Measurements from ENCODE around the gene CAPN11.
"Not testable (repeated sequence)": the region's sequence is repeated elsewhere in the genome, so short reads cannot be mapped to it uniquely, and the experiment has no call there.

CAPN11 gene

DNA sequence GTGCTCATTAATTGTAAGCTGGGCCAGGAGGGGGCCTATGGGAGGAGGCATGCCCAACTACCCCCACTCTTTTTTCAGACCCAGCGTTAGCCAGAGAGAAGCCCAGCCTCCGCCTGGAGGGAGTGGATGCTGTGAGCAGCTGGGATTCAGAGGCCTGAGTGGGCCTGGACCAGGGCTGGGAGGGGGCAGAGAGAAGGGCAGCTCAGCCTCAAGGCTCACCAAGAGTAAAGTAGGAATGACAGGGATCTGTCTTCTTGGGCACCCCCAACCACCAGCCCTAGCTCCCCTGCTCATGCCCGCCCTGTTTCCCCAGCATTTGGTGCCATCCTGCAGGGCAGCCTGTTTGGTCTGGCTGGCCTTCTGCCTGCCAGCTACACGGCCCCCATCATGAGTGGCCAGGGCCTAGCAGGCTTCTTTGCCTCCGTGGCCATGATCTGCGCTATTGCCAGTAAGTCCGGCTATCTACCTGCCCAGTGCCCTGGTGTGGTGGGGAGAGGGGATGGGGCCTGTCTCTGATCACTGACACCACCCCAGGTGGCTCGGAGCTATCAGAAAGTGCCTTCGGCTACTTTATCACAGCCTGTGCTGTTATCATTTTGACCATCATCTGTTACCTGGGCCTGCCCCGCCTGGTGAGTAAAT, 71.5 kb downstream of the CAPN11 start:
- DNase-seq: no peak

- DNase-seq: not testable (repeated sequence)
These were observed 72.8 kb downstream of the CAPN11 start for GRCh38 chr6:44231426-44231825.

DNA sequence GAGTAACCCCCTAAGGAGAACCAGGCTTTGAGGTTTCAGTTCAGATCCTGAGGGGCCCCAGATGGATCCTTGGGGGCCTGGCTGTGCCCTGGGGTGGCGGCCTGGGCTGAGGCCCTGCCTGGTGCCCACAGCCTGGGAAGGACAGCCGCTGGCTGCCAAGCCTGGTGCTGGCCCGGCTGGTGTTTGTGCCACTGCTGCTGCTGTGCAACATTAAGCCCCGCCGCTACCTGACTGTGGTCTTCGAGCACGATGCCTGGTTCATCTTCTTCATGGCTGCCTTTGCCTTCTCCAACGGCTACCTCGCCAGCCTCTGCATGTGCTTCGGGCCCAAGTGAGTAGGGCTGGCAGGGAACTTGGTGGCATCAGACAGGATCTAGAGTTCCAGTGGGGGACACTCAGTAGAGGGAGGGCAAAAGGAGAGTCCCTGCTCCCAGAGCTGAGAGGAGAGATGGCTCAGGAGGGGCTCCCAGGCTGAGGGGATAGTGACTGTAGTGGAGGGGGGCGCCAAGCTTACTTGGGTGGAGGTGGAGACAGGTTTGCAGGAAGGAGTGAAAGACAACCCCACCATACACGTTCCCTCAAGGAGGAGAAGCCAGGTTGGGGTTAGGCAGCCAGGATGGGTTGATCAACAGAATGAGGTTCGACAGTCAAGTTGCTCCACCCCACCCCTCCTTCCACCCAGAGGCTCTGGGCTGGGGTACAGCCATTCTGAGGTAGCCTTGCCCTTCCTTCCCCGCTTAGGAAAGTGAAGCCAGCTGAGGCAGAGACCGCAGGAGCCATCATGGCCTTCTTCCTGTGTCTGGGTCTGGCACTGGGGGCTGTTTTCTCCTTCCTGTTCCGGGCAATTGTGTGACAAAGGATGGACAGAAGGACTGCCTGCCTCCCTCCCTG, 74.3 kb downstream of the CAPN11 start:
- no peak for DNase-seq

DNA sequence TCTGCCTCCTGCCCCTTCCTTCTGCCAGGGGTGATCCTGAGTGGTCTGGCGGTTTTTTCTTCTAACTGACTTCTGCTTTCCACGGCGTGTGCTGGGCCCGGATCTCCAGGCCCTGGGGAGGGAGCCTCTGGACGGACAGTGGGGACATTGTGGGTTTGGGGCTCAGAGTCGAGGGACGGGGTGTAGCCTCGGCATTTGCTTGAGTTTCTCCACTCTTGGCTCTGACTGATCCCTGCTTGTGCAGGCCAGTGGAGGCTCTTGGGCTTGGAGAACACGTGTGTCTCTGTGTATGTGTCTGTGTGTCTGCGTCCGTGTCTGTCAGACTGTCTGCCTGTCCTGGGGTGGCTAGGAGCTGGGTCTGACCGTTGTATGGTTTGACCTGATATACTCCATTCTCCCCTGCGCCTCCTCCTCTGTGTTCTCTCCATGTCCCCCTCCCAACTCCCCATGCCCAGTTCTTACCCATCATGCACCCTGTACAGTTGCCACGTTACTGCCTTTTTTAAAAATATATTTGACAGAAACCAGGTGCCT, 75.0 kb downstream of the CAPN11 start:
- no peak for DNase-seq
